ENCODE measurements around the gene JPH4. TPM values are rescaled to one million over a fixed set of nuclear protein-coding genes. Genes with fewer than 3 reads are reported as not detected.

JPH4 gene
- total RNA-seq, 1 donor from 2014 or later: 0.19 TPM

- intact Hi-C loops (cut with micrococcal nuclease): no loop called here
- Histone ChIP-seq H3K4me1 (no peaks in the 10 kb centered on the region), H3K27ac (replicated peaks) (no peak overlapping the region), H3K4me3 (no peak overlapping the region), H3K36me3 (no peaks in the 10 kb centered on the region), H3K27me3 (ENCODE audit: low read depth) (peaks cover 9% of the 10 kb centered on the region), H3K9me3 (replicated peaks) (no peaks in the 10 kb centered on the region)
- TF ChIP-seq, protein P1, sequence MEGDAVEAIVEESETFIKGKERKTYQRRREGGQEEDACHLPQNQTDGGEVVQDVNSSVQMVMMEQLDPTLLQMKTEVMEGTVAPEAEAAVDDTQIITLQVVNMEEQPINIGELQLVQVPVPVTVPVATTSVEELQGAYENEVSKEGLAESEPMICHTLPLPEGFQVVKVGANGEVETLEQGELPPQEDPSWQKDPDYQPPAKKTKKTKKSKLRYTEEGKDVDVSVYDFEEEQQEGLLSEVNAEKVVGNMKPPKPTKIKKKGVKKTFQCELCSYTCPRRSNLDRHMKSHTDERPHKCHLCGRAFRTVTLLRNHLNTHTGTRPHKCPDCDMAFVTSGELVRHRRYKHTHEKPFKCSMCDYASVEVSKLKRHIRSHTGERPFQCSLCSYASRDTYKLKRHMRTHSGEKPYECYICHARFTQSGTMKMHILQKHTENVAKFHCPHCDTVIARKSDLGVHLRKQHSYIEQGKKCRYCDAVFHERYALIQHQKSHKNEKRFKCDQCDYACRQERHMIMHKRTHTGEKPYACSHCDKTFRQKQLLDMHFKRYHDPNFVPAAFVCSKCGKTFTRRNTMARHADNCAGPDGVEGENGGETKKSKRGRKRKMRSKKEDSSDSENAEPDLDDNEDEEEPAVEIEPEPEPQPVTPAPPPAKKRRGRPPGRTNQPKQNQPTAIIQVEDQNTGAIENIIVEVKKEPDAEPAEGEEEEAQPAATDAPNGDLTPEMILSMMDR (IDR thresholded peaks at IDR 0.05; ENCODE audit: borderline replicate concordance): no peak
- no peak for DNase-seq
Observed at GRCh38 chr14:23521785-23522640, 56.6 kb downstream of the JPH4 start.

DNA sequence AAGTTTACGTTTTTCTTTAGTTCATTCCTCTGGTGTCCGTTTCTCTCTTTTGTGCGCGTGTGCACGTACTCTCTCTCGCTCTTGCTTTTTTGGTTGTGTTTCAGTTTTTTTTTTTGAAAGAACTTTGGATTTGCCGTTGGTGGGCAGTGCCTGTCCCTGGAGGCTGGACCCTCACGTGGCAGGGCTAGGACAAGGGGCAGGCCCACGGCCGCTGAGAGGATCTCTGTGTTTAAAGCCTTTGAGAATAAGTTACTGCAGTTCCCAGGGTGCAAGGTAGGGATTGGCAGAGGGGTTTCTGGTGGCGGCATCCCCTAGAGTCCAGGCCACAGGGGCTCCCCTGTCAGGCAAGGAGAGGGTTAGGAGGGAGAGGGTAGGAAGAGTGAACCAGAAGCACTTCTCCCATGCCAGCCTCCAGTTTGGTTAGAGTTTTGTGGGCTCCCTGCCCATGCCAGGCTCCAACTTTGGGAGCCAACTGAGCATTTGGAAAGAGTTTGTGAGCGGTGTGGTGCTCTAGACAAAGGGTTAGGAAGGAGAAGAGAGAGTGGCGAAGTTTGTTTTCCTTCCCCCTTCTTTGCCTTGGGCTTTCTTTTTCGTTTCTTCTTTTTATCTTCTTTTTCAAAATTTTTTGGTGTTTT, 57.6 kb downstream of the JPH4 start:
- Histone ChIP-seq H3K27ac (replicated peaks) (no peak overlapping the region), H3K4me1 (no peaks in the 10 kb centered on the region), H3K4me3 (no peak overlapping the region), H3K9me3 (replicated peaks) (no peaks in the 10 kb centered on the region), H3K36me3 (no peaks in the 10 kb centered on the region), H3K27me3 (ENCODE audit: low read depth) (peaks cover 9% of the 10 kb centered on the region)
- intact Hi-C loops (cut with micrococcal nuclease): no loop called here
- no peak for DNase-seq
- TF ChIP-seq, protein P1 (IDR thresholded peaks at IDR 0.05; ENCODE audit: borderline replicate concordance): no peak

DNA sequence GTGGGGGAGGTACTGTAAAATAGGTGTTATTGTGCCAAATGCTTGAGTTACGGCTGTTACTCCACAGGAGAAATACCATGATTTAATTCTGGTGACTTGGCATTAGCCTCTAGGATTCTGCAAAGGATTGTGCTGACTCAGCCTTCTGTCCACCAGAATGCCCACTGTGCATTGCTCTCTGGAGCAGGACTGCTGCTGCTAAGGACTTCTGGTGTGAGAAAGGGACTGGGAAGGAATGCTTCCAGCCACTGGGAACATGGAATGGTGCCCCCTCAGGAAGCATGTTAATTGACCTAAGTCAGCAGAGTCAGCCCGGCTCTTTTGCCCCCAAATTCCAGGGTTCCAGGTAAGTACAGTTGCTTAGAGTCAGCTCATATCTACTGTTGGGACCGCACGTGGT, 59.9 kb downstream of the JPH4 start:
- TF ChIP-seq, protein P1 (IDR thresholded peaks at IDR 0.05; ENCODE audit: borderline replicate concordance): no peak
- intact Hi-C loops (cut with micrococcal nuclease): no loop called here
- no peak overlapping the region for H3K27ac ChIP-seq (replicated peaks)
- peaks cover 9% of the 10 kb centered on the region for H3K27me3 ChIP-seq (ENCODE audit: low read depth)
- no peaks in the 10 kb centered on the region for H3K36me3 ChIP-seq
- DNase-seq: no peak
- H3K9me3 ChIP-seq (replicated peaks): no peaks in the 10 kb centered on the region
- H3K4me1 ChIP-seq: no peaks in the 10 kb centered on the region
- no peak overlapping the region for H3K4me3 ChIP-seq

Other genes with a start within 250 kb of the JPH4 start
- gene SLC22A17, start 225.9 kb downstream of the JPH4 start, total RNA-seq: 9.7 TPM
- 3.6 TPM for gene EFS, start 213.6 kb downstream of the JPH4 start, total RNA-seq
- not detected for gene IL25, start 206.0 kb downstream of the JPH4 start, total RNA-seq
- 1.0 TPM for gene CMTM5, start 201.7 kb downstream of the JPH4 start, total RNA-seq
- gene MYH6, start 170.5 kb downstream of the JPH4 start, total RNA-seq: 1,823 TPM
- 14,853 TPM for gene MYH7, start 143.1 kb downstream of the JPH4 start, total RNA-seq
- 17.2 TPM for gene NGDN, start 109.1 kb downstream of the JPH4 start, total RNA-seq
- gene ZFHX2, start 27.0 kb downstream of the JPH4 start, total RNA-seq: 0.74 TPM
- gene THTPA, start 22.5 kb downstream of the JPH4 start, total RNA-seq: 17.2 TPM
- 10.4 TPM for gene AP1G2, start 11.0 kb downstream of the JPH4 start, total RNA-seq
- gene DHRS2, start 57.6 kb upstream of the JPH4 start, total RNA-seq: not detected